HG02870 (cell line): ENCODE results near the gene IL1A.

Experiments used
- ATAC-seq: cut with Tn5 transposase; IDR thresholded peaks from one replicate; pipeline ENCODE4 v1.9.1; 2021; ENCODE audit warnings: mild to moderate bottlenecking, moderate library complexity; ENCODE audit not compliant: unreplicated experiment

Gene IL1A

DNA sequence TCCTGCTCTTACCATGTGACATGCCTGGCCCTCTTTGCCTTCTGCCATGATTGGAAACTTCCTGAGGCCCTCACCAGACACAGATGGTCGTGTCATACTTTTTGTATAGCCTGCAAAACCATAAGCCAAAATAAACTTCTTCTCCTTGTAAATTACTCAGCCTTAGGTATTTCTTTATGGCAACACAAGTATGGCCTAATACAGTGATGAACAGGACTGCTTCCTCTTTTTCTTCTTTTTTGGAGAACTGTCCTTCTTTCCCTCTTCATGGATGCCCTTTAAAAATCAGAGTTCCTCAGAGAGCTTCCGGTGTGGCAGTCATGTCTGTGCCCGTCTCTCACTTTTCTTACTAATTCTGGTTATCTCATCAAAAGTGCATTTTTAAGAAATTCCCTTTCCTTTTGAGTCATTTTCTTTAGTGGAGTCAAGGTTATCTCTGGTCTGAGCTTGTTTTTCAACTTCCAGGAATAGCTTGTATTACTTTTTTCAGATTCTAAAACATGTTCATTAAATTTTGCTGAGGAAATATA is 9.2 kb upstream of the IL1A start:
- ATAC-seq: peak; percentile 37

DNA sequence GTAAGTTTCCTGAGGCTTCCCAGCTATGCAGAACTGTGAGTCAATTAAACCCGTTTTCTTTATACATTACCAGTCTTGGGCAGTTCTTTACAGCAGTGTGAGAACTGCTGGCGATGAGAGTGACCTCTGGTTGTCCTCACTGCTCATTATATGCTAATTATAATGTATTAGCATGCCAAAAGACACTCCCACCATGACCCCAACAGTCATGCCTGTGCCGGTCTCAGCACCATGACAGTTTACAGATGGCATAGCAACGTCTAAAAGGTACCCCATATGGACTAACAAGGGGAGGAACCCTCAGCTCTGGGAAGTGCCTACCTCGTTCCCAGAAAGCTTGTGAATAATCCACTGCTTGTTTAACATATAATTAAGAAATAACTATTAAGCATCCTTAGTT is 8.1 kb upstream of the IL1A start:
- no peak for ATAC-seq

DNA sequence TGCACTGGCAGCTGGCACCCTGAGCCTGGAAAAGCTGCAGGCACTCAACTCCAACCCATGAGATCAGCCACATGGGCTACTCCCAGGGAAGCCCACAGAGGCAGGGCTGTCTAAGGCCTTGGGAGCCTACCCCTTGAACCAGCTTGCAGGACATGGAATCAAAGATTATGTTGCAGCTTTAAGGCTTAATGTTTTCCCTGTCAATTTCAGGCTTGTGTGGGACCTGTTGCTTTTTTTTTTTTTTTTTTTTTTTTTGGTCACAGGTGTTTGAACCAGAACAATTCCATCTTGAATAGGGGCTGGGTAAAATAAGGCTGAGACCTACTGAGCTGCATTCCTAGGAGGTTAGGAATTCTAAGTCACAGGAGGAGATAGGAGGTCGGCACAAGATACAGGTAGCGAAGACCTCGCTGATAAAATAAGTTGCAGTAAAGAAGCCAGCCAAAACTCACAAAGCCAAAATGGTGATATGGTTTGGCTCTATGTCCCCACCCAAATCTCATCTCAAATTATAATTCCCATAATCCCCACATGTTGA is 7.5 kb upstream of the IL1A start:
- ATAC-seq: no peak

DNA sequence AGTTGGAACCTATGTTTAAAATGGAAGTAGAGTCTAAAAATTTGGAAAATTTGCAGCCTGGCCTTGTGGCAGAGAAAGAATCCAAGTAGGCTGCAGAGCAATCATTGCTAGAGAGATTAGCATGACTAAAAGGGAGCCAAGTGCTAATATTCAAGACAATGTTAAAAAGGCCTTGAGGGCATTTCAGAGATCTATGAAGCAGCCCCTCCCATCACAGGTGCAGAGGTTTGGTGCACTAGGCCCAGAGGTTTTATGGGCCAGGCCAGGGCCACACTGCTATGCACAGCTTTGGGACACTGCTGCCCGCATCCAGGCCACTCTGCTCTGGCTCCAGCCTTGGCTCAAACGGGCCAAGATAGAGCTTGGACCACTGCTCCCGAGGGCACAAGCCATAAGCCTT is 6.7 kb upstream of the IL1A start:
- no peak for ATAC-seq

DNA sequence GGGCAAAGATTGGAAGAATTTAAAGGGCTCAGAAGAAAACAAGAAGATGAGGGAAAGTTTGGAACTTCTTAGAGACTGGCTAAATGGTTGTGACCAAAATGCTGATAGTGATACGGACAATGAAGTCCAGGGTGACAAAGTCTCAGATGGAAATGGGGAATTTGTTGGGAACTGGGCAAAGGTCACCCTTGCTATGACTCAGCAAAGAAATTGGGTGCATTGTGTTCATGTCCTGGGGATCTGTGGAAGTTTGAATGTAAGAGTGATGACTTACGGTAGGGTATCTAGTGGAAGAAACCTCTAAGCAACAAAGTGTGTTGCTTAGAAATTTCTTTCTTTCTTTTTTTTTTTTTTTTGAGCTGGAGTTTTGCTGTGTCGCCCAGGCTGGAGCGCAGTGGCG is 6.0 kb upstream of the IL1A start:
- no peak for ATAC-seq

DNA sequence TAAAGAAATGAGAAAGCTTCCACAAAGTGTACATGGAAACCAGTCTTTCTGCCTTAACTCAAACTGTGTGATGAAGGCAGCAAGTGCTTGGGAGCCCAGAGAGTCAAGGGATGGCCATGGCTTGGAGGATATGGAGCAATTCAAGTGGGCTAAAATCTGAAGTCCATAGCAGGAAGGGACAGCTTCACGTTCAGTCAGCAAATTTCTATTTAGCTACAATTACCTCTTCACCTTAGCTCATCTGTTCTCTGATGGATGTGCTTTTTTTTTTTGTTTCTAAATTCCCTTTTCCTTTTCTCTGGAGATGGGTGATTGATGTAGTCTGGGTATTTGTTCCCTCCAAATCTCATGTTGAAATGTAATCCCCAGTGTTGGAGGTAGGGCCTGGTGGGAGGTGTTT is 4.9 kb upstream of the IL1A start:
- no peak for ATAC-seq

DNA sequence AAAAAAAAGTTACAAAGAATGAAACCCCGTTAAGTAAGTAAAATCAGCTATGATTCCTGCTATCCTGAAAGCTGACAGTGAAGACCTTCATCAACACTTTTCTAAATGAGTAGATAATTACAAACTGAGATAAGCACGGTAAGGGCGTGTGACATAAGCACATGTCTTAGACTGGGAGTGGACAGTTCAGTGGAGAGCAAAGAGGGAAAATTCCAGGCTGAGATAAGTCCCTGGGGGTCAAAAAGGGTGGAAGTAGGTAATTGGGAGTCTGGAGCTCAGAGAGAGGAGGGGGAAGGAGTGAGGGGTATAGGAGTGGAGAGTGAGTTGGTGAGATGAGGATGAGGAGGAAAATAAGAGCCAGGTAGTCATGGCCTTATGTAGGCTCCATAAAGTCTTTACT is 4.4 kb upstream of the IL1A start:
- ATAC-seq: no peak

DNA sequence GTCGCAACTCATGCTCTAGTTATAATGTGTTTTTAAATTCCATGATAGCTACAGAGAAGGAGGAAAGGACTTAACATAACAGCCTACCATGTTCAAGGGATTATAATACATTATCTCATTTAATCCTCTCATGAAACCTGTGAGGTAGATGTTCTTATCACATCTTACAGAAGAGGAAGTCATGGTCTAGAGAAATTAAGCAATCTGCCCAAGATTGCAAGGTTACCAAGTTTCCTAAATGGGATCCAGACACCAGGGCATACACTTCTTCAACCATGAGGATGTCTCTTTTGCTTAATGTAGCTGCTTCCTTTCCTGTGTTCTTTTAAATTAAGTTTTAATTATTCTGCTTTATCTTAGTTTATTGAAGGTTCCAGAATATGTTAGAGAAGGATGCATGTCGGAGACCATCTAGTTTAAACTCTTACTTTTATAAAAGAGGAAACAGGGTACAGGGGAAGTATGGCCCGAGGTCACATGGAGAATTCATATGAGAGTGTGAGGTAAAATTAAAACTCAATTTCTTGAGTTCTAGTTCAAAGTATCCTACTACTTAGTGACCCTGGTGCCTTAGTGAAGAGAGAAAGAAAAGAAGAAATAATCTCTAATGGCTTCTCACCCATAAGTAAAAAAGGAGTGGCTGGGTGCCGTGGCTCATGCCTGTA is 3.6 kb upstream of the IL1A start:
- no peak for ATAC-seq

DNA sequence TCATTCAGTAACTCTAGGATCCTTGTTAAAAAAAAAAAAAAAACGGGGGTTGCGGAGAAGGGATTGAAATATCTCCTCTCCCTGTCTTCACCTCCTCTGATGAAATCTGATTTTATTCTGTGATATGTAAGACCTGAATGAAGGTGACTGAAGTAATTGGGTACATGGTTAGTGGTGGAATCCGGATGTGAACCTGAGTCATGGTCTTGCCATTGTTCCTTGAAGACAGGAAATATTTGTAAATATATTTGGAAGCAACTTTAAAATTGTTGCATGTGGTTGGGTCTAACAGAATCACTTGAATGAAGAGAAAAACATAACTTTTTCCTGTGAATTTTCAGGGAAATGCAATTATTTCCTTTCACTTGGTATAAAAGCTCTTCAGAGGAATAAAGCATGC is 3.0 kb upstream of the IL1A start:
- ATAC-seq: no peak

DNA sequence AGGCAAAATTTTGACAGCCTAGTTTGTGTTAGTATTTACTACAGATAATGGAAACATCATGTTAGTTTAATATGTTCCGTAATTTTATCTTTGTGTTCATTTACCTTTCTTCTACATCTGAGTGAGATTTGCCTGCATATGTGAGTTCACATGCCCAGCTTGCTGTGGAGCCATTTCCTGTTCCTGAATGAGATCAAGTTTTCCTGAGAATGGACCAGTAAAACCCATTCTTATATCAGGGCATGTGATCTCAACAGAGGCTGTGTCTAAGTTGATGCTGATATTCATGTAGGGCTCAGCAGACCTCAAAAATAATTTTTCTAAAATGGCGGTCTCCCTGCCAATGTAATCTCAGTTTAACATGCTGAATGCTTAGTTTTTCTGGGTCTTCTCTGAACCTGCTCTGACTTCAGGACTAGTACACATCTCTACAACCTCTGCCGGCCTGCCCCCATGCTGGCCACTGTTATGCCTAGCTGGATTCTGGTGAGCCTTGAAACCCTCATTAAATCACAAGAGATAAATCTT is 1.0 kb downstream of the IL1A start:
- ATAC-seq: no peak

DNA sequence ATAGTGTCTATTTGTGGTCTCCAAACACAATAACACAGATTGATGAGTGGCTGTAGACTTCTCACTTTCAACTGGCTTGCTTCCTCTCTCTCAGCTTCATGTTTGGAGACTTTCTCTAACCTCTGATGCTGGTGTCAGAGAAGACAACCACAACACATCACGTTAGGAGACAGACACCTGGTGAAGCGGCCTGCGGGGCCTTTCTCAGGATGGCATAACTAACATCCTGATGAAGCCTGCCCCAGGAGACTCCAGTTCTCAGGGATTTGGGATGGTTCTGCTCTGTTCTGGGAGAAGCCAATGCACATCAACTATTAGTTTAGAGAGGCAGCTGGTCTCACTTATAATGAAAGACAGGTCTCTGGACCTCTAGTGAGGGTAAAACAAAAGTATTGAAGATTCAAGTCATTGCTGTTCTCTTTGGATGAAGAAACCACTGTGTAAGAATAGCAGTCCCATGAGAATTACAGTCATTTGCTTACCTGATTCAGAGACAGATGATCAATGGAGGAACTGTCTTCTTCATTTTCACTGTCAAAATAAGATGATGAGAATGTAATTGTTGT is 2.0 kb downstream of the IL1A start:
- ATAC-seq: peak; percentile 83

DNA sequence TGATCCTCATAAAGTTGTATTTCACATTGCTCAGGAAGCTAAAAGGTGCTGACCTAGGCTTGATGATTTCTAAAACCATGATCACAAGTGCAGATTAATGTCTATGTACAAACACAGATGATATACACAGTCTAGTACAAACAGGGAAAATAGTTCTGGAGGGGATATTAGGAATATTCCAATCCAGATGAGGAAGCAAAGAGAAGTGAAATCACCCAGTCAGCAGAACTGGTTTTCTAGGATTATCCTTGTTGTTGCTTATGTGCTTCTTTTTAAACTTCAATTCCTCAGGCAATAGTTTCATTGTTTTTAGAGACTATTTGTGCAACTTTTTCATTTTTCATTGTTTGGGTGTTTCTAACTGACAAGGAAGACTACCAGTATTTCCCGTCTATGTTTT is 4.7 kb downstream of the IL1A start:
- no peak for ATAC-seq

DNA sequence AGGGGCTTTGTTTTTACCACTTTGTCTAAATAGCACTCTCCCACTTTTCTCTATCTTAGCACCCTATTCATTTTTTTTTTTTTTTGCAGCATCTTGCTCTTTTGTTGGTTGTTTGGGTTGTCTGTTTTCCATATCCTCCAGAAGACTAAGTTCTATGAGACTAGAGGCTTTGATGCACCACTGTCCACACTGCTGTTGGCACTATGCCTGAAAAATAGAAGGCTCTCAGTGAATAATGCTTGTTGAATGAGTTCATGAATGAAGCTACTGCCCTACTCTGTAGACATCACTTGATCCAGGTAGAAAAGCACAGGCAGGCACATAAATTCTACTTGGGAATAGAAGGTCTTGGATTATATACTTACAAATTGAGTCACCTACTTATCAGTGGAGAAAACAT is 7.3 kb downstream of the IL1A start:
- no peak for ATAC-seq

DNA sequence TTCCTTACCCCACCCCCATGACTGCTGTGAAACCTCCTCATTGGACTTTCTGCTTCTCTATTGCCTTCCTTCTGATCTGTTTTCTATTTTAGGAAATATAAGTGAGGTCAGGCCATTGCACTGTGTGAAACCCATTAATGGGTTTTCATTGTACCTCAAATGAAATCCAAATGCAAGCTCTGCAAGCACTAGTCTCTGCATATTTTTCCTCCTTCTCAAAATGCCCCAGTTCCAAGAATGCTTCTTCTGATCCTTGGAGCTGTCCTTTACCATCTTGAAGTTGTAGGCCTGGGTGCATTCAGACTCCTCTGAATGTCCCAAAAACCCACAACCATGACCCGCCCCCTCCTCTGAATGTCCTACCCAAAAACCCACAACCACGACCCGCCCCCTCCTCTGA is 8.2 kb downstream of the IL1A start:
- ATAC-seq: no peak

DNA sequence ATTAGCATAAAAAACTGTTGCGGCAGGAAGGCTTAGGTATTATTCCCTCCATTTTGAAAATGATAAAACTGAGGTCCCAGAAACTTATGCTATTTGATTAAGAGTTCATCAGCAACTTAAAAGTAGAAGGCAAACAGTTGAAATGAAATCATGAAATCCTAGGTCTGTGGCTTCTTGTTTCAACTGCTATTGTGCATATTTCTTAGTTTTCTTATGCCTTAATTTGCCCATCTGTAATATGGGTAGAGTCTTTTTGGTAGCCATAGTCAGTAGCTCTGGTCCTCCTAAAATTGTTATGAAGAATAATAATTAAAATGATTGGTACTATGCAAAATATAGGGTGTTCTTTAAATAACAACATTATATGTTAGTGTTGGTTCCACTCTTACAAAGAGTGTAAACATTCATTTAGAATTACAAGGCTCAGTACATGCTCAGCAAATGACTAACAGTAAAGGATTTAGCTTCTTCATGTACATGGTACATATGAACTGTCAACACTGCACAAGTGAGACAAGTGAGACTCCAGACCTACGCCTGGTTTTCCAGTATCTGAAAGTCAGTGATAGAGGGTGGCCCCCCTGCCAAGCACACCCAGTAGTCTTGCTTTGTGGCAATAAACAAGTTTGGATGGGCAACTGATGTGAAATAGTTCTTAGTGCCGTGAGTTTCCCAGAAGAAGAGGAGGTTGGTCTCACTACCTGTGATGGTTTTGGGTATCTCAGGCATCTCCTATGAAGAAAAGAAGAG is 9.6 kb downstream of the IL1A start:
- ATAC-seq: no peak

DNA sequence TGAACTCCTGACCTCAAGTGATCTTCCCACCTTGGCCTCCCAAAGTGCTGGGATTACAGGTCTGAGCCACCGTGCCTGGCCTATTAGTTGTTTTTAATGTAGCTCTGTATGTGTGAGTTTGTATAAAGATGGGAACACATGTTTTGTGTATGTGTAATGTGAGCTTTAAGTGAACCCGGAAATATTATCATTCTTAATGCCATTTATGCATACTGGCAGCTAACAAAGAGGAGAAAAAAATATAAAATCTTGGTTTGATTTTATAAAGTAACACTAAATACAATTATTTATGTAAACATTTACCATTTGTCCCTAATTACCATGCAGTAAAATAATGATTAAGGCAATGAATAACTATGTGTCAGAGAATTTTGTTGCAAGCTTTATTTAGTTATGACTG is 10.7 kb downstream of the IL1A start:
- no peak for ATAC-seq

DNA sequence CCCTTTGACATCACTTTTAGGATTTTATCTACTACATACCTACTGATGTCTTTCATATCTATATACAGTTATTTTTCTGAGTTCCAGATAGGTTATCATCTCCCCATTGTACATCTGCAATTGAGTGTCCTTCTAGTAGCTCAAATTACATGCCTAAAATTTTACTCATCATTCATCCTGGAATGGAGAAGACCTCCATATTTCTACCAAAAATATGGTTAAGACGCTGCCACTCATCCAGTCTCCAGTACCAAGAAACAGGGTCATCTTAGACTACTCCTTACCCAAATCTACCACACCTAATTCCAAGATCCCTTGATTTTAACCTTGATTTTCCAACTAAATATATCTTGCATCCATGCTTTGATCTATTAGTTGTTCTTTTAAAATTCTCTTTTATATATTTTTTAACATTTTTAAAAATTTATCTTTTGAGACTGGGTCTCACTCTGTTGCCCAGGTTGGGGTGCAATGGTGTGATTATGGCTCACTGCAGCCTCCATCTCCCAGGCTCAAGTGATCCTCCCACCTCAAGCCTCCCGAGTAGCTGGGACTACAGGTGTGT is 11.3 kb downstream of the IL1A start:
- no peak for ATAC-seq

DNA sequence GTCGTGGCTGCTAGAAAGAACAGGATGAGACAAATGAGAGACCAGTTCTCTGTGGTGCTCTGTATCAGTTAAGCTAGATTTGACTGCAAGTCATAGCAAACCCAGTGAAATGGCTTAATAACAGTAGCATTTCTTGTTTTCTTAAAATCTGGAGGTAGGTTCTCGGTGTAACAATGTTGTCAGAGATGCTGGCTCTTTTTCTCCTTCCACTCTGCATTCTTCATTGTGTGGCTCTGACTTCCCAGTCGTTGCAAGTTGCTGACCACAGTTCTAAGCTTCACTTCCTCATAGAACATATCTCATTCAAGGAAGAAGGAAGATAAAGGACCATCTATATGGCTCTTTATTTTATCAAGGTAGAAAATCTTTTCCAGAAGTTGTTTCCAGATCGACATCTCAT is 12.0 kb downstream of the IL1A start:
- ATAC-seq: peak; percentile 40

DNA sequence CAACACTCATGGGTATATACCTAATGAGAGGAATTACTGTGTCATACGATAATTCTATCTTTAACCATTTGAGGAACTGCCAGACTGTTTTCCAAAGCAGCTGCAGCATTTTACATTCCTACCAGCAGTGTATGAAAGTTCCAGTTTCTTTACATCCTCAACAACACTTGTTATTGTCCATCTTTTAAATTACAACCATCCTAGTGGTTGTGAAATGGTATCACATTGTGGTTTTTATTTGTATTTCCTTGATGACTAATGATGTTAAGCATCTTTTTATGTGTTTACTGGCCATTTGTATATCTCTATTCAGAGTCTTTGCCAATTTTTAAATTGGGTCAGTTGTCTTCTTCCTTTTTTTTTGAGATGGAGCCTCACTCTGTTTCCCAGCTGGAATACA is 15.9 kb downstream of the IL1A start:
- no peak for ATAC-seq

DNA sequence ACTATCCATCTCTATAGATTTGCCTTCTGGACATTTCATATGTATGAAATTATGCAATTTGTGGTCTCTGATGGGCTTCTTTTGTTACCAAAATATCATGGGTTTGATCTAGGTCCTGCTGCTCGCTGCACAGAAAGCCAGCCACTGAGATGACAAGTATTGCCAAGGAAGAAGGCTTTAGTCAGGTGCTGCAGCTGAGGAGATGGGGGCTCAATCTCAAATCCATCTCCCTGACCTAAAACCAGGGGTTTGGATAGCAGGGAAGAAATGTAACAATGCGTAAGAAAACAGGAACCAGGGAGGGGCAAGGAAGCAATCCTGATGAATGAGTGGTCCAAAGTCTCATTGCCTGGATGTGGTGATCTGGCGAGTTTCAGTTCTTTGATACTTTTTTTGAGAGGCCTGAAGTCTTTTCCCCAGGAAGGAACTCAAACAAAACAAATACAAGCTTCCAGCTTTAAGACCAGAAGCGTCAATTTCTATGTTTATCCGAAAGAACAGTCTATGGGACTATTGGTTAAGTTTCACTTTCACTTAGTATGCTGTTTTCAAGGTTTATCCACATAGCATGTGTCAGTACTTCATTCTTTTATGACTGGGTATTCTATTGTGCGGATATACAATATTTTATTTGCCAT is 16.5 kb downstream of the IL1A start:
- ATAC-seq: no peak

DNA sequence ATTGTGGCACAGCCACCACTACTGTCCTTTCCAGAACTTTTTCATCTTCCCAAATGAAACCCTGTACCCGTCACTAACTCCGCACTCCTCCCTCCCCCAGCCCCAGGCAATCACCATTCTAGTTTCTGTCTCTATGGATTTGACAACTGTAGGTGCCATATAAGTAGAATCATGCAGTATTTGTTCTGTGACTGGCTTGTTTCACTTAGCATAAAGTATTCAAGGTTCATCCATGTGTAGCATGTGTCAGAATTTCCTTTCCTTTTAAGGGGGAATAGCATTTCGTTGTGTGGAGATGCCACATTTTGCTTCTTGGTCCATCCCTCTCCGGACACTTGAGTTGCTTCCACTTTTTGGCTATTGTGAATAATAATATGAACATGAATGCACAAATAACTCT is 19.0 kb downstream of the IL1A start:
- ATAC-seq: no peak
